Fibroblast of lung (primary cell): ENCODE measurements around the gene PLTP. TPM values are rescaled to one million over a fixed set of nuclear protein-coding genes. Genes with fewer than 3 reads are reported as not detected.
"Not testable (repeated sequence)": the region's sequence is repeated elsewhere in the genome, so short reads cannot be mapped to it uniquely, and the experiment has no call there.

ENCODE experiments used
- DNase-seq, 2 donors: peaks; one replicate each; pipeline versions ENCODE4 v3.0.0 to v3.0.0-alpha.2; 2010; ENCODE audit warnings: low read depth in 2 of 2
- H2AFZ ChIP-seq: 2 replicates; pipeline ENCODE4 v1.5.1; 2012; ENCODE audit warnings: low read length, control low read depth, inconsistent platforms
- H3K27ac ChIP-seq: 2 replicates; pipeline ENCODE4 v1.5.1; 2011; ENCODE audit warnings: low read length, control low read depth; ENCODE audit not compliant: insufficient read depth
- H3K27me3 ChIP-seq: 2 replicates; pipeline ENCODE4 v1.5.1; 2011; ENCODE audit warnings: mild to moderate bottlenecking, low read length; ENCODE audit not compliant: control insufficient read depth, insufficient read depth
- H3K36me3 ChIP-seq: 2 replicates; pipeline ENCODE4 v1.5.1; 2011; ENCODE audit warnings: low read length; ENCODE audit not compliant: control insufficient read depth, insufficient read depth
- H3K4me1 ChIP-seq: 2 replicates; pipeline ENCODE4 v1.5.1; 2011; ENCODE audit warnings: low read length; ENCODE audit not compliant: control insufficient read depth, insufficient read depth; ENCODE audit errors: extremely low read depth
- H3K4me2 ChIP-seq: 2 replicates; pipeline ENCODE4 v1.5.1; 2011; ENCODE audit warnings: low read length, control low read depth; ENCODE audit not compliant: insufficient read depth; ENCODE audit errors: extremely low read depth
- H3K4me3 ChIP-seq, 4 experiments: fragments of 200-600 bp in 1 of 4; sonication (generic) in 1 of 4; replicated peaks in 1 of 4; 2 replicates each; pipeline ENCODE4 v1.5.1; 2011 to 2016; ENCODE audit warnings: low read length in 4 of 4, low read depth in 3 of 4, mild to moderate bottlenecking in 3 of 4, control low read depth in 2 of 4, inconsistent platforms in 1 of 4, mixed read lengths in 1 of 4; ENCODE audit not compliant: insufficient read depth in 1 of 4; ENCODE audit errors: control extremely low read depth in 1 of 4
- H3K79me2 ChIP-seq: 2 replicates; pipeline ENCODE4 v1.5.1; 2012; ENCODE audit warnings: mild to moderate bottlenecking, low read length, inconsistent platforms; ENCODE audit not compliant: control insufficient read depth, insufficient read depth
- H3K9ac ChIP-seq: 2 replicates; pipeline ENCODE4 v1.5.1; 2011; ENCODE audit warnings: mild to moderate bottlenecking, low read length, control low read depth; ENCODE audit not compliant: insufficient read depth
- H3K9me3 ChIP-seq: 2 replicates; pipeline ENCODE4 v1.5.1; 2012; ENCODE audit warnings: low read depth, low read length; ENCODE audit not compliant: control insufficient read depth, insufficient read depth
- H4K20me1 ChIP-seq: 2 replicates; pipeline ENCODE4 v1.5.1; 2011; ENCODE audit warnings: low read length; ENCODE audit not compliant: control insufficient read depth, insufficient read depth; ENCODE audit errors: extremely low read depth
- CTCF ChIP-seq, 2 donors: IDR thresholded peaks in 1 of 2; conservative IDR thresholded peaks in 1 of 2; 1 replicate in 1 of 2; 2 replicates in 1 of 2; pipeline ENCODE4 v1.5.1; 2011 to 2012; ENCODE audit warnings: low read length in 2 of 2, control low read depth in 1 of 2, inconsistent platforms in 1 of 2, low read depth in 1 of 2, mild to moderate bottlenecking in 1 of 2
- EZH2 ChIP-seq: IDR thresholded peaks from 2 replicates; pipeline ENCODE4 v1.5.1; 2012; ENCODE audit warnings: low read length, control low read depth, mild to moderate bottlenecking; ENCODE audit errors: missing control alignments
- polyA plus RNA-seq, 2 donors: library from polyadenylated mRNA; depleted of rRNA in 1 of 2; stranded (reverse) in 1 of 2; unstranded in 1 of 2; fragments of >200 nt; gene quantifications; 2 replicates each; pipeline ENCODE4 v1.2.1, GENCODE V29; 2011 to 2012; ENCODE audit warnings: missing spikeins in 1 of 2
- total RNA-seq: library from RNA; depleted of rRNA; stranded (reverse); fragments of >200 nt; gene quantifications from 2 replicates; pipeline ENCODE4 v1.2.1, GENCODE V29; 2014

PLTP gene
- total and polyA plus RNA-seq, 2 donors (not counting 1 experiment from before 2014, with no cell fraction given) = 63.1 to 110 TPM

- Histone ChIP-seq H3K36me3 (peaks cover 8% of the 10 kb centered on the region), H3K9me3 (no peaks in the 10 kb centered on the region), H3K4me3 (no peak overlapping the region), H2AFZ (no peak overlapping the region), H3K27ac (no peak overlapping the region), H4K20me1 (no peaks in the 10 kb centered on the region), H3K27me3 (no peaks in the 10 kb centered on the region), H3K9ac (no peak overlapping the region), H3K79me2 (peaks cover 6% of the 10 kb centered on the region), H3K4me1 (peaks cover 2% of the 10 kb centered on the region), H3K4me2 (no peak overlapping the region)
- no peak for TF ChIP-seq EZH2
- no peak for DNase-seq
These were observed 33.7 kb downstream of the PLTP start for GRCh38 chr20:45878076-45878761.

GRCh38 chr20:45874576-45874975 is 37.4 kb downstream of the PLTP start:
- Histone ChIP-seq H3K4me3 (no peak overlapping the region), H3K27ac (no peak overlapping the region), H3K27me3 (no peaks in the 10 kb centered on the region), H3K79me2 (no peaks in the 10 kb centered on the region), H4K20me1 (no peaks in the 10 kb centered on the region), H3K9ac (no peak overlapping the region), H3K4me2 (no peak overlapping the region), H2AFZ (no peak overlapping the region), H3K9me3 (no peaks in the 10 kb centered on the region), H3K36me3 (peaks cover 5% of the 10 kb centered on the region), H3K4me1 (peaks cover 2% of the 10 kb centered on the region)
- TF ChIP-seq CTCF (conservative IDR thresholded peaks at IDR 0.05 in 1 of 2, IDR thresholded peaks at IDR 0.05 in 1 of 2; ENCODE audit: low read depth in 1 of 2, low read length in 2 of 2) (no peak), EZH2 (no peak)
- no peak for DNase-seq

GRCh38 chr20:45874104-45874481 is 37.9 kb downstream of the PLTP start:
- not testable (repeated sequence) for H3K27me3 ChIP-seq, H3K27ac ChIP-seq, H3K9me3 ChIP-seq, H3K4me3 ChIP-seq, H3K79me2 ChIP-seq, H3K36me3 ChIP-seq, H4K20me1 ChIP-seq, H3K9ac ChIP-seq, H3K4me1 ChIP-seq, DNase-seq, H2AFZ ChIP-seq
- H3K4me2 ChIP-seq = peak overlapping the region; percentile 8

GRCh38 chr20:45873409-45874103 is 38.4 kb downstream of the PLTP start:
- H3K27ac ChIP-seq = no peak overlapping the region
- H3K9ac ChIP-seq = no peak overlapping the region
- H3K4me2 ChIP-seq = peak overlapping the region; percentile 8
- no peaks in the 10 kb centered on the region for H3K4me1 ChIP-seq
- no peaks in the 10 kb centered on the region for H3K27me3 ChIP-seq
- no peak overlapping the region for H2AFZ ChIP-seq
- no peak overlapping the region for H3K4me3 ChIP-seq
- H3K9me3 ChIP-seq = no peaks in the 10 kb centered on the region
- H3K79me2 ChIP-seq = no peaks in the 10 kb centered on the region
- H3K36me3 ChIP-seq = peaks cover 5% of the 10 kb centered on the region
- DNase-seq = no peak
- no peaks in the 10 kb centered on the region for H4K20me1 ChIP-seq
- TF ChIP-seq EZH2 (no peak), CTCF (conservative IDR thresholded peaks at IDR 0.05 in 1 of 2, IDR thresholded peaks at IDR 0.05 in 1 of 2; ENCODE audit: low read depth in 1 of 2, low read length in 2 of 2) (no peak)
